Measurements from ENCODE around the gene BTG4.

BTG4 gene

GRCh38 chr11:111459506-111460270, 52.5 kb downstream of the BTG4 start:
- H3K4me1 ChIP-seq = no peaks in the 10 kb centered on the region
- H3K9ac ChIP-seq = no peak overlapping the region
- H3K36me3 ChIP-seq = no peaks in the 10 kb centered on the region
- no peaks in the 10 kb centered on the region for H4K20me1 ChIP-seq
- no peak overlapping the region for H3K4me3 ChIP-seq
- no peaks in the 10 kb centered on the region for H3K27me3 ChIP-seq
- TF ChIP-seq Cebpa-rat (IDR thresholded peaks at IDR 0.05) = no peak
- H3K4me2 ChIP-seq = no peak overlapping the region
- H3K9me3 ChIP-seq = no peaks in the 10 kb centered on the region
- H3K27ac ChIP-seq = no peak overlapping the region

- TF ChIP-seq Cebpa-rat (IDR thresholded peaks at IDR 0.05) = no peak
- H3K36me3 ChIP-seq = no peaks in the 10 kb centered on the region
- H3K27ac ChIP-seq = no peak overlapping the region
- no peak overlapping the region for H3K9ac ChIP-seq
- no peaks in the 10 kb centered on the region for H3K9me3 ChIP-seq
- H3K4me3 ChIP-seq = no peak overlapping the region
- no peaks in the 10 kb centered on the region for H4K20me1 ChIP-seq
- H3K4me2 ChIP-seq = no peak overlapping the region
- H3K4me1 ChIP-seq = no peaks in the 10 kb centered on the region
- no peaks in the 10 kb centered on the region for H3K27me3 ChIP-seq
These were observed 54.3 kb downstream of the BTG4 start for GRCh38 chr11:111457731-111458368.

GRCh38 chr11:111456859-111457730, 55.1 kb downstream of the BTG4 start:
- Histone ChIP-seq H3K27ac (no peak overlapping the region), H3K4me2 (no peak overlapping the region), H3K36me3 (no peaks in the 10 kb centered on the region), H4K20me1 (no peaks in the 10 kb centered on the region), H3K9me3 (no peaks in the 10 kb centered on the region), H3K27me3 (no peaks in the 10 kb centered on the region), H3K4me1 (no peaks in the 10 kb centered on the region), H3K4me3 (no peak overlapping the region), H3K9ac (no peak overlapping the region)
- TF ChIP-seq Cebpa-rat (IDR thresholded peaks at IDR 0.05) = no peak

GRCh38 chr11:111456086-111456858, 55.9 kb downstream of the BTG4 start:
- Histone ChIP-seq H3K36me3 (no peaks in the 10 kb centered on the region), H3K9me3 (no peaks in the 10 kb centered on the region), H4K20me1 (no peaks in the 10 kb centered on the region), H3K9ac (no peak overlapping the region), H3K27me3 (no peaks in the 10 kb centered on the region), H3K4me1 (peaks cover under 1% of the 10 kb centered on the region), H3K4me3 (no peak overlapping the region), H3K4me2 (no peak overlapping the region), H3K27ac (no peak overlapping the region)
- TF ChIP-seq Cebpa-rat (IDR thresholded peaks at IDR 0.05) = no peak

- no peaks in the 10 kb centered on the region for H3K9me3 ChIP-seq
- 0 out of 2 replicates have a peak, but pooled peaks cover 6% of the 10 kb centered on the region for H4K20me1 ChIP-seq
- no peaks in the 10 kb centered on the region for H3K36me3 ChIP-seq
- no peak overlapping the region for H3K9ac ChIP-seq
- TF ChIP-seq Cebpa-rat (IDR thresholded peaks at IDR 0.05) = no peak
- no peak overlapping the region for H3K4me2 ChIP-seq
- H3K4me1 ChIP-seq = peaks cover 8% of the 10 kb centered on the region
- no peak overlapping the region for H3K27ac ChIP-seq
- no peak overlapping the region for H3K4me3 ChIP-seq
- H3K27me3 ChIP-seq = no peaks in the 10 kb centered on the region
These were observed 56.7 kb downstream of the BTG4 start for GRCh38 chr11:111455291-111456085.

GRCh38 chr11:111454561-111455192, 57.5 kb downstream of the BTG4 start:
- no peak overlapping the region for H3K27ac ChIP-seq
- no peak overlapping the region for H3K4me2 ChIP-seq
- H4K20me1 ChIP-seq = peaks cover 14% of the 10 kb centered on the region; the same call in 1 of the 2 replicates
- TF ChIP-seq Cebpa-rat (IDR thresholded peaks at IDR 0.05) = no peak
- no peaks in the 10 kb centered on the region for H3K9me3 ChIP-seq
- H3K27me3 ChIP-seq = no peaks in the 10 kb centered on the region
- no peak overlapping the region for H3K9ac ChIP-seq
- H3K4me1 ChIP-seq = peaks cover 16% of the 10 kb centered on the region
- no peak overlapping the region for H3K4me3 ChIP-seq
- H3K36me3 ChIP-seq = no peaks in the 10 kb centered on the region

- Histone ChIP-seq H3K4me1 (peaks cover 25% of the 10 kb centered on the region), H3K4me3 (no peak overlapping the region), H3K27me3 (no peaks in the 10 kb centered on the region), H4K20me1 (peaks cover 16% of the 10 kb centered on the region; the same call in 1 of the 2 replicates), H3K27ac (no peak overlapping the region), H3K9ac (no peak overlapping the region), H3K4me2 (no peak overlapping the region), H3K36me3 (no peaks in the 10 kb centered on the region), H3K9me3 (no peaks in the 10 kb centered on the region)
- TF ChIP-seq Cebpa-rat (IDR thresholded peaks at IDR 0.05) = no peak
These were observed 59.2 kb downstream of the BTG4 start for GRCh38 chr11:111452817-111453552.

- Histone ChIP-seq H3K27me3 (no peaks in the 10 kb centered on the region), H4K20me1 (peaks cover 16% of the 10 kb centered on the region; the same call in 1 of the 2 replicates), H3K4me3 (no peak overlapping the region), H3K9ac (no peak overlapping the region), H3K27ac (no peak overlapping the region), H3K4me2 (no peak overlapping the region), H3K4me1 (peaks cover 26% of the 10 kb centered on the region), H3K9me3 (no peaks in the 10 kb centered on the region), H3K36me3 (no peaks in the 10 kb centered on the region)
- TF ChIP-seq Cebpa-rat (IDR thresholded peaks at IDR 0.05) = no peak
These were observed 60.0 kb downstream of the BTG4 start for GRCh38 chr11:111452146-111452545.

Measured in BLaER1 (cell line).